Fibroblast of mammary gland (primary cell): ENCODE measurements around the gene OPA1.
A peak's percentile ranks its signal among the peaks of the same experiment; 100 is the strongest.

ENCODE experiments used
- DNase-seq: peaks from one replicate; pipeline ENCODE4 v3.0.0-alpha.2; 2010; ENCODE audit warnings: low read depth
- H3K4me3 ChIP-seq: 2 replicates; pipeline ENCODE4 v1.5.1; 2011; ENCODE audit warnings: low read depth, mild to moderate bottlenecking, low read length, moderate library complexity; ENCODE audit not compliant: control insufficient read depth
- CTCF ChIP-seq: conservative IDR thresholded peaks from 2 replicates; pipeline ENCODE4 v1.5.1; 2011; ENCODE audit warnings: low read depth, low read length, inconsistent platforms; ENCODE audit not compliant: control insufficient read depth, insufficient read depth

OPA1 gene

GRCh38 chr3:193656445-193656844 lies 63.4 kb downstream of the OPA1 start:
- no peak for TF ChIP-seq CTCF
- no peak overlapping the region for H3K4me3 ChIP-seq
- no peak for DNase-seq

- no peak for DNase-seq
- no peak overlapping the region for H3K4me3 ChIP-seq
- TF ChIP-seq CTCF, result no peak
Observed at GRCh38 chr3:193656878-193657282, 63.9 kb downstream of the OPA1 start.

- no peak for DNase-seq
- no peak overlapping the region for H3K4me3 ChIP-seq
- no peak for TF ChIP-seq CTCF
Observed at GRCh38 chr3:193660171-193660570, 67.2 kb downstream of the OPA1 start.

- H3K4me3 ChIP-seq, result no peak overlapping the region
- no peak for TF ChIP-seq CTCF
- no peak for DNase-seq
Observed at GRCh38 chr3:193660698-193661411, 67.8 kb downstream of the OPA1 start.

GRCh38 chr3:193662757-193663322 lies 69.8 kb downstream of the OPA1 start:
- DNase-seq, result no peak
- H3K4me3 ChIP-seq, result no peak overlapping the region
- no peak for TF ChIP-seq CTCF

- TF ChIP-seq CTCF, result peak; percentile 42
- DNase-seq, result peak; percentile 54
- no peak overlapping the region for H3K4me3 ChIP-seq
Observed at GRCh38 chr3:193665370-193665989, 72.5 kb downstream of the OPA1 start.

GRCh38 chr3:193673845-193674244 lies 80.8 kb downstream of the OPA1 start:
- no peak for TF ChIP-seq CTCF
- no peak for DNase-seq

More at GRCh38 chr3:193673845-193674244, 80.8 kb downstream of the OPA1 start:
- no peak overlapping the region for H3K4me3 ChIP-seq
